ENCODE results near the gene IL17REL. TPM values are rescaled to one million over a fixed set of nuclear protein-coding genes. Genes with fewer than 3 reads are reported as not detected.

IL17REL gene
- total RNA-seq, 2 donors from 2014 or later, result 0.15 TPM; not detected in 1

DNA sequence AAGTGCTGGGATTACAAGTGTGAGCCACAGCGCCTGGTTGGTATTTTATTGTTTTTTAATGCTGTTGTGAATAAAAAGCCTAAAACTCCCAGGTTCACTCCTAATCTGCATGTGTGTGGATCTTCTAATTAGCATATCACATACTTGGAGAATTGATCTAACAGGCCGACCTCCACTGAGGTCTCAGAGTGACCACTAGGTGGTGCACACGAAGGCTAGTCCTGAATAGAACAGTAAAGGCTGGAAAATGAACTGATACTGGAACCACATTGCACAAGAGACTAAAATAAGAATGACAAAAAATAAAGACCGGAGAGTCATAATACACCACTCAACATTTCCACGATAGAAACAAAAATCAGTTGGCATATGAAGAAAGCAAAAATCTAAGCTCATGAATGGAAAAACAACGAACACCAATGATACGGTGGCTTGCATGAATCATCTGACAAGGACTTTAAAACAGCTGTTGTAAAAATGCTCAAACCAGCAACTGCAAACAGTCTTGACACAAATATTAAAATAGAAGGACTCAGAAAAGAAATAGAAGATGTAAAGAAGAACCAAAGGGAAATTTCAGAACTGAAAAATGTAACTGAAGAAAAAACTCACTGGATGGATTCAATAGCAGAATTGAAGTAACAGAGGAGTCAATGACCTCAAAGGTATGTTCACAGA, 32.8 kb downstream of the IL17REL start:
- Mint-ChIP-seq H3K4me3 (no peak overlapping the region), H3K27me3 (ENCODE audit: insufficient read depth) (peaks cover 34% of the 10 kb centered on the region), H3K27ac (no peak overlapping the region), H3K4me1 (no peaks in the 10 kb centered on the region), H3K36me3 (ENCODE audit: low read depth) (no peaks in the 10 kb centered on the region), H3K9me3 (peaks cover 12% of the 10 kb centered on the region)
- peaks cover 28% of the 10 kb centered on the region for H3K27me3 ChIP-seq (ENCODE audit: control insufficient read depth, insufficient read depth, low read length, poor library complexity, severe bottlenecking)
- no peak overlapping the region for H3K9ac ChIP-seq (ENCODE audit: extremely low read depth, low read length, poor library complexity, severe bottlenecking)
- no peaks in the 10 kb centered on the region for H3K4me1 ChIP-seq (ENCODE audit: control insufficient read depth, insufficient read depth, low read length)
- H3K4me3 ChIP-seq (ENCODE audit: low read length), result no peak overlapping the region
- H3K36me3 ChIP-seq (ENCODE audit: control insufficient read depth, insufficient read depth, low read length), result no peaks in the 10 kb centered on the region
- no peak overlapping the region for H3K27ac ChIP-seq (ENCODE audit: low read depth, low read length)
- peak; percentile 79 for DNase-seq
- TF ChIP-seq, protein P1, sequence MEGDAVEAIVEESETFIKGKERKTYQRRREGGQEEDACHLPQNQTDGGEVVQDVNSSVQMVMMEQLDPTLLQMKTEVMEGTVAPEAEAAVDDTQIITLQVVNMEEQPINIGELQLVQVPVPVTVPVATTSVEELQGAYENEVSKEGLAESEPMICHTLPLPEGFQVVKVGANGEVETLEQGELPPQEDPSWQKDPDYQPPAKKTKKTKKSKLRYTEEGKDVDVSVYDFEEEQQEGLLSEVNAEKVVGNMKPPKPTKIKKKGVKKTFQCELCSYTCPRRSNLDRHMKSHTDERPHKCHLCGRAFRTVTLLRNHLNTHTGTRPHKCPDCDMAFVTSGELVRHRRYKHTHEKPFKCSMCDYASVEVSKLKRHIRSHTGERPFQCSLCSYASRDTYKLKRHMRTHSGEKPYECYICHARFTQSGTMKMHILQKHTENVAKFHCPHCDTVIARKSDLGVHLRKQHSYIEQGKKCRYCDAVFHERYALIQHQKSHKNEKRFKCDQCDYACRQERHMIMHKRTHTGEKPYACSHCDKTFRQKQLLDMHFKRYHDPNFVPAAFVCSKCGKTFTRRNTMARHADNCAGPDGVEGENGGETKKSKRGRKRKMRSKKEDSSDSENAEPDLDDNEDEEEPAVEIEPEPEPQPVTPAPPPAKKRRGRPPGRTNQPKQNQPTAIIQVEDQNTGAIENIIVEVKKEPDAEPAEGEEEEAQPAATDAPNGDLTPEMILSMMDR (conservative IDR thresholded peaks at IDR 0.05), result peak; percentile 87
- H3K9me3 ChIP-seq (ENCODE audit: control insufficient read depth, low read length), result no peaks in the 10 kb centered on the region
- WGBS, 2 experiments (ENCODE audit: insufficient coverage in 1 of 2, insufficient read length in 1 of 2), result 60% methylated on average over 5 to 7 of the region's 7 CpGs

DNA sequence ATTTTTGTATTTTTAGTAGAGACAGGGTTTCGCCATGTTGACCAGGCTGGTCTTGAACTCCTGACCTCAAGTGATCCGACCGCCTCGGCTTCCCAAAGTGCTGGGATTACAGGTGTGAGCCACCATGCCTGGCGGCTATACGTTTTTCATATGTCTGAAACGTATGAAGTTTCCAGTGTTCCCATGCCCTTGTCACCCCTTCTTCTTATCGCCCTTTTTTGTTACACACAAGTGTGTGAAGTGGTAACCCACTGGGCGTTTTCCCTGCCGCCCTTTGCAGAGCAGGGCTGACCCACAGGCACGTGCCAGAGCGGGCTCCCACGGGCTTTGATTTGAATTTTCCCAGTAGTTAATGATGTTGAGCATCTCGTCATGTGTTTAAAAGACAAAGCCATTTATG, 35.0 kb downstream of the IL17REL start:
- Mint-ChIP-seq H3K27me3 (ENCODE audit: insufficient read depth) (peaks cover 19% of the 10 kb centered on the region), H3K4me3 (no peak overlapping the region), H3K36me3 (ENCODE audit: low read depth) (no peaks in the 10 kb centered on the region), H3K27ac (no peak overlapping the region), H3K9me3 (peaks cover 10% of the 10 kb centered on the region), H3K4me1 (no peaks in the 10 kb centered on the region)
- no peak overlapping the region for H3K4me3 ChIP-seq (ENCODE audit: low read length)
- H3K9me3 ChIP-seq (ENCODE audit: control insufficient read depth, low read length), result no peaks in the 10 kb centered on the region
- DNase-seq, result no peak
- H3K27ac ChIP-seq (ENCODE audit: low read depth, low read length), result no peak overlapping the region
- H3K27me3 ChIP-seq (ENCODE audit: control insufficient read depth, insufficient read depth, low read length, poor library complexity, severe bottlenecking), result peaks cover 12% of the 10 kb centered on the region
- H3K9ac ChIP-seq (ENCODE audit: extremely low read depth, low read length, poor library complexity, severe bottlenecking), result no peak overlapping the region
- TF ChIP-seq, protein P1 (conservative IDR thresholded peaks at IDR 0.05), result no peak
- 85 to 90% methylated on average over 13 to 14 of the region's 14 CpGs for WGBS, 2 experiments (ENCODE audit: insufficient coverage in 1 of 2, insufficient read length in 1 of 2)
- H3K4me1 ChIP-seq (ENCODE audit: control insufficient read depth, insufficient read depth, low read length), result no peaks in the 10 kb centered on the region
- H3K36me3 ChIP-seq (ENCODE audit: control insufficient read depth, insufficient read depth, low read length), result no peaks in the 10 kb centered on the region

DNA sequence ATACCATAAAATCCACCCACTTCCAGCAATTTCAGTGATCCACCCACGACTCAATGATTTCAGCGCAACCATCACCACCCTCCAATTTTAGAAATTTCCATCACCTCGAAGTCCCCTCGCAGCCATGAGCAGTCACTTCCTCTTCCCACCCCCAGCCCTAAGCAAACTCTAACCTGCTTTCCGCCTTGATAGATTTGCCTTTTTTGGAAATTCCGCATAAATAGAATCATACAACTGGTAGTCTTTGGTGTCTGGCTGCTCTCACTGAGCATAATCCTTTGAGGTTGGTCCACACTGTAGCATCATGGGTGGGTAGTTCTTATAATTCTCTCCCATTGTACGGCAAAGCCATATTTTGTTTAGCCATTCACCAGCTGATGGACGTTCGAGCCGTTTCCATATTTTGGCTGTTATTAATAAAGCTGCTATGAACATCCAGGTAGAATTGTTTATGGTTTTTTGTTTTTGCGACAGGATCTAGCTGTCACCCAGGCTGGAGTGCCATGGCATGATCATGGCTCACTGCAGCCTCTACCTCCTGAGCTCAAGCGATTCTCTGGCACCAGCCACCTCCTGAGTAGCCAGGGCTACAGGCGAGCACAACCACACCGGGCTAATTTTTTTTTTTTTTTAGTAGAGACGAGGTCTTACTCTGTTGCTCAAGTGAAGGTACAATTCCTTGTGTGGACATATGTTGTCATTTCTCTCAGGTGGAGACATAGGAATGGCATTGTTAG, 36.0 kb downstream of the IL17REL start:
- WGBS, 2 experiments (ENCODE audit: insufficient coverage in 1 of 2, insufficient read length in 1 of 2), result 84 to 89% methylated on average over 9 to 15 of the region's 15 CpGs
- no peaks in the 10 kb centered on the region for H3K36me3 ChIP-seq (ENCODE audit: control insufficient read depth, insufficient read depth, low read length)
- DNase-seq, result no peak
- peaks cover 14% of the 10 kb centered on the region for H3K27me3 ChIP-seq (ENCODE audit: control insufficient read depth, insufficient read depth, low read length, poor library complexity, severe bottlenecking)
- H3K27me3 Mint-ChIP-seq (ENCODE audit: insufficient read depth), result peaks cover 13% of the 10 kb centered on the region
- H3K9me3 Mint-ChIP-seq, result peaks cover 10% of the 10 kb centered on the region
- no peak overlapping the region for H3K27ac Mint-ChIP-seq
- no peak overlapping the region for H3K4me3 ChIP-seq (ENCODE audit: low read length)
- H3K36me3 Mint-ChIP-seq (ENCODE audit: low read depth), result no peaks in the 10 kb centered on the region
- H3K4me1 ChIP-seq (ENCODE audit: control insufficient read depth, insufficient read depth, low read length), result no peaks in the 10 kb centered on the region
- no peak overlapping the region for H3K9ac ChIP-seq (ENCODE audit: extremely low read depth, low read length, poor library complexity, severe bottlenecking)
- no peak overlapping the region for H3K27ac ChIP-seq (ENCODE audit: low read depth, low read length)
- H3K4me1 Mint-ChIP-seq, result no peaks in the 10 kb centered on the region
- no peak overlapping the region for H3K4me3 Mint-ChIP-seq
- TF ChIP-seq, protein P1 (conservative IDR thresholded peaks at IDR 0.05), result no peak
- H3K9me3 ChIP-seq (ENCODE audit: control insufficient read depth, low read length), result no peaks in the 10 kb centered on the region
